Sigmoid colon (tissue), 4 donors: ENCODE results near the gene SIK3.

ENCODE experiments used
- EP300 ChIP-seq, 4 donors: sonication (generic); formaldehyde crosslinking; IDR thresholded peaks; one replicate each; pipeline ENCODE4 v1.6.1; 2017; ENCODE audit warnings: antibody characterized with exemption in 4 of 4
- POLR2AphosphoS5 ChIP-seq, 4 donors: sonication (generic); formaldehyde crosslinking; IDR thresholded peaks; one replicate each; pipeline ENCODE4 v1.6.1; 2017; ENCODE audit warnings: antibody characterized with exemption in 4 of 4
- TF ChIP-seq, protein P1 (sequence below), 4 experiments: fragments of 450-650 bp in 3 of 4; fragments of 200-600 bp in 1 of 4; IDR thresholded peaks; one replicate each; pipeline ENCODE4 v1.5.1; 2016 to 2019; ENCODE audit warnings: antibody characterized with exemption in 4 of 4, mild to moderate bottlenecking in 3 of 4, moderate library complexity in 2 of 4

DNA sequence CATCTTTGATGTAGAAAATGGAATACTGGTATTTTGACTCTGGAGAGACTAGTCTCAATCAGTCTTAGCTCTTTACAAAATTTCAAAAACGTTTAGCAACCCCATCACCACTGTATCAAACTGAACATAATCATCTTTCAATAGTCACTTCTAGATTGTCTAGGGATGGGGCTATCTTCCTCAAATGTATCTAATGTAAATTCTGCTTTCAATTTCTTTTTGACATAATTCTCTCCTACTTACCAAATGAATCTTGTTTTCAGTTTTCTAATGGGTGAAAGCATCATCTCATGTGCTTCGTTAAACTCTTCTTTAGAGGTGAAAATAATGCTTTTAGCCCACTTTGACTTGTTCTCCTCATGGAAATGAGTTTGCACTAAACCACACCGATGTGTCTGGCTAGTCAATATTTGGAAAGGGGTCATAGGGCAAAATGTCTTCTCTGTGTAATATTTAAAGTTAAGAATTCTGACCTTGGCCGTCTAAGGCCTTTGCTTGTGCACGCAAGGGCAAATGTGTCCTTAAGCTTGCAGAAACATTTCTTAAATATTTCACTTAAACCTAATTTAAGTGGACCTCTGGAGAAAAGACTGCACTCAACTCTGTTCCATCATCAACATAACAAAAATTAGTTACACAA lies 5.2 kb downstream of the SIK3 start:
- TF ChIP-seq, protein P1, sequence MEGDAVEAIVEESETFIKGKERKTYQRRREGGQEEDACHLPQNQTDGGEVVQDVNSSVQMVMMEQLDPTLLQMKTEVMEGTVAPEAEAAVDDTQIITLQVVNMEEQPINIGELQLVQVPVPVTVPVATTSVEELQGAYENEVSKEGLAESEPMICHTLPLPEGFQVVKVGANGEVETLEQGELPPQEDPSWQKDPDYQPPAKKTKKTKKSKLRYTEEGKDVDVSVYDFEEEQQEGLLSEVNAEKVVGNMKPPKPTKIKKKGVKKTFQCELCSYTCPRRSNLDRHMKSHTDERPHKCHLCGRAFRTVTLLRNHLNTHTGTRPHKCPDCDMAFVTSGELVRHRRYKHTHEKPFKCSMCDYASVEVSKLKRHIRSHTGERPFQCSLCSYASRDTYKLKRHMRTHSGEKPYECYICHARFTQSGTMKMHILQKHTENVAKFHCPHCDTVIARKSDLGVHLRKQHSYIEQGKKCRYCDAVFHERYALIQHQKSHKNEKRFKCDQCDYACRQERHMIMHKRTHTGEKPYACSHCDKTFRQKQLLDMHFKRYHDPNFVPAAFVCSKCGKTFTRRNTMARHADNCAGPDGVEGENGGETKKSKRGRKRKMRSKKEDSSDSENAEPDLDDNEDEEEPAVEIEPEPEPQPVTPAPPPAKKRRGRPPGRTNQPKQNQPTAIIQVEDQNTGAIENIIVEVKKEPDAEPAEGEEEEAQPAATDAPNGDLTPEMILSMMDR (IDR thresholded peaks at IDR 0.05): no peak
- TF ChIP-seq POLR2AphosphoS5 (IDR thresholded peaks at IDR 0.05): no peak
- no peak for TF ChIP-seq EP300 (IDR thresholded peaks at IDR 0.05)
